ENCODE data around the gene NEU1.
"Not testable (repeated sequence)": the region's sequence is repeated elsewhere in the genome, so short reads cannot be mapped to it uniquely, and the experiment has no call there.

NEU1 gene

DNA sequence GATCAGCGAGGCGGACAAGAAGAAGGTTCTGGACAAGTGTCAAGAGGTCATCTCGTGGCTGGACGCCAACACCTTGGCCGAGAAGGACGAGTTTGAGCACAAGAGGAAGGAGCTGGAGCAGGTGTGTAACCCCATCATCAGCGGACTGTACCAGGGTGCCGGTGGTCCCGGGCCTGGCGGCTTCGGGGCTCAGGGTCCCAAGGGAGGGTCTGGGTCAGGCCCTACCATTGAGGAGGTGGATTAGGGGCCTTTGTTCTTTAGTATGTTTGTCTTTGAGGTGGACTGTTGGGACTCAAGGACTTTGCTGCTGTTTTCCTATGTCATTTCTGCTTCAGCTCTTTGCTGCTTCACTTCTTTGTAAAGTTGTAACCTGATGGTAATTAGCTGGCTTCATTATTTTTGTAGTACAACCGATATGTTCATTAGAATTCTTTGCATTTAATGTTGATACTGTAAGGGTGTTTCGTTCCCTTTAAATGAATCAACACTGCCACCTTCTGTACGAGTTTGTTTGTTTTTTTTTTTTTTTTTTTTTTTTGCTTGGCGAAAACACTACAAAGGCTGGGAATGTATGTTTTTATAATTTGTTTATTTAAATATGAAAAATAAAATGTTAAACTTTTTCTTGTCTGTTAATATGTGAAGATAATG lies 32.9 kb downstream of the NEU1 start:
- H3K27ac ChIP-seq (ENCODE audit: low read length): no peak overlapping the region
- no peaks in the 10 kb centered on the region for H3K27me3 ChIP-seq (ENCODE audit: control insufficient read depth, insufficient read depth, low read length)
- no peak for DNase-seq (ENCODE audit: low read depth, low spot score)

DNA sequence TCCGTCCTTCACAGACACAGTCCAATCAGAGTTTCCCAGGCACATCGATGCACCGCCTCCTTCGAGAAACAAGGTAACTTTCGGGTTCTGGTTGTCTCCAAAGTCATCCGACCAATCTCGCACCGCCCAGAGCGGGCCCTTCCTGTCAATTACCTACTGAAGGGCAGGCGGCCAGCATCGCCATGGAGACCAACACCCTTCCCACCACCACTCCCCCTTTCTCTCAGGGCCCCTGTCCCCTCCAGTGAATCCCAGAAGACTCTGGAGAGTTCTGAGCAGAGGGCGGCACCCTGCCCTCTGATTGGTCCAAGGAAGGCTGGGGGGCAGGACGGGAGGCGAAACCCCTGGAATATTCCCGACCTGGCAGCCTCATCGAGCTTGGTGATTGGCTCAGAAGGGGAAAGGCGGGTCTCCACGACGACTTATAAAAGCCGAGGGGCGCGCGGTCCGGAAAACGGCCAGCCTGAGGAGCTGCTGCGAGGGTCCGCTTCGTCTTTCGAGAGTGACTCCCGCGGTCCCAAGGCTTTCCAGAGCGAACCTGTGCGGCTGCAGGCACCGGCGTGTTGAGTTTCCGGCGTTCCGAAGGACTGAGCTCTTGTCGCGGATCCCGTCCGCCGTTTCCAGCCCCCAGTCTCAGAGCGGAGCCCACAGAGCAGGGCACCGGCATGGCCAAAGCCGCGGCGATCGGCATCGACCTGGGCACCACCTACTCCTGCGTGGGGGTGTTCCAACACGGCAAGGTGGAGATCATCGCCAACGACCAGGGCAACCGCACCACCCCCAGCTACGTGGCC lies 35.1 kb downstream of the NEU1 start, which contains the start of gene HSPA1B:
Gene HSPA1B (plus strand): TSS at position 453 of the 794 bp plus-strand sequence. CDS start 213 bp downstream, at position 666.
- Histone ChIP-seq H3K4me3 (ENCODE audit: low read length) (peak within 1 kb of the TSS; percentile 71), H3K4me1 (ENCODE audit: control insufficient read depth, insufficient read depth, low read length) (no peaks in the 10 kb centered on the region; the same call in none of the 2 replicates), H3K27ac (ENCODE audit: low read length) (peak within 1 kb of the TSS; percentile 66), H3K36me3 (ENCODE audit: control insufficient read depth, insufficient read depth, low read length) (no peaks in the 10 kb centered on the region; the same call in 1 of the 2 replicates), H3K27me3 (ENCODE audit: control insufficient read depth, insufficient read depth, low read length) (no peaks in the 10 kb centered on the region), H3K9me3 (ENCODE audit: control insufficient read depth, insufficient read depth, low read length) (no peaks in the 10 kb centered on the region)
- DNase-seq (ENCODE audit: low read depth, low spot score): peak; percentile 100
- WGBS (ENCODE audit: insufficient coverage, insufficient read length): no CpG with 5 or more reads among the region's 56 CpGs

More for the DNA sequence above, 32.9 kb downstream of the NEU1 start:
- no CpG with 5 or more reads among the region's 15 CpGs for WGBS (ENCODE audit: insufficient coverage, insufficient read length)
- H3K36me3 ChIP-seq (ENCODE audit: control insufficient read depth, insufficient read depth, low read length): no peaks in the 10 kb centered on the region; the same call in 1 of the 2 replicates
- H3K4me1 ChIP-seq (ENCODE audit: control insufficient read depth, insufficient read depth, low read length): no peaks in the 10 kb centered on the region; the same call in 1 of the 2 replicates
- H3K4me3 ChIP-seq (ENCODE audit: low read length): peak overlapping the region; percentile 76; the same call in 1 of the 2 replicates
- no peaks in the 10 kb centered on the region for H3K9me3 ChIP-seq (ENCODE audit: control insufficient read depth, insufficient read depth, low read length)

DNA sequence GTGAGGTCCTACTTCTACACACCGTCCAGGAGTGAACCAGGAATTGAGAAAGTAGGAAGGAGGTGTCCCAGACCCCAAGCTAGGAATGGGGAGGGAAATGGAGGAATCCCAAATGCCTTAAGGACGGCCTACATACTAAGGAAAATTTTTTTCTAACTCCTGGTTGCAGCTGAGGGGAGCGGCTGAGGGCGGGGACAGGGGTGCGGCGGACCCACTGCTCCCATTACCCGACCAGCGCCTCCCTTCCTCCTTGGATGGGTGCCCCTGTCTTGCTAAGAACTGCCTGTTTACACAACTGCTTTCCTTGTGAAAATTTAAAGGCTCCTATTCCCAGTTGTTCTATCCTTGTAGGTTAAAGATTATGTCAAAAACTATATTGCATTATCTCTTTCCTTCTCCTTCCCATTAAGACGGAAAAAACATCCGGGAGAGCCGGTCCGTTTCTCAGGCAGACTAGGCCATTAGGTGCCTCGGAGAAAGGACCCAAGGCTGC lies 35.8 kb downstream of the NEU1 start:
- DNase-seq (ENCODE audit: low read depth, low spot score): no peak
- WGBS (ENCODE audit: insufficient coverage, insufficient read length): no CpG with 5 or more reads among the region's 13 CpGs
- H3K9me3 ChIP-seq (ENCODE audit: control insufficient read depth, insufficient read depth, low read length): no peaks in the 10 kb centered on the region
- H3K27ac ChIP-seq (ENCODE audit: low read length): peak overlapping the region; percentile 66
- H3K27me3 ChIP-seq (ENCODE audit: control insufficient read depth, insufficient read depth, low read length): no peaks in the 10 kb centered on the region
- no peaks in the 10 kb centered on the region; the same call in none of the 2 replicates for H3K4me1 ChIP-seq (ENCODE audit: control insufficient read depth, insufficient read depth, low read length)
- peak overlapping the region; percentile 33; the same call in 1 of the 2 replicates for H3K4me3 ChIP-seq (ENCODE audit: low read length)
- no peaks in the 10 kb centered on the region; the same call in 1 of the 2 replicates for H3K36me3 ChIP-seq (ENCODE audit: control insufficient read depth, insufficient read depth, low read length)

DNA sequence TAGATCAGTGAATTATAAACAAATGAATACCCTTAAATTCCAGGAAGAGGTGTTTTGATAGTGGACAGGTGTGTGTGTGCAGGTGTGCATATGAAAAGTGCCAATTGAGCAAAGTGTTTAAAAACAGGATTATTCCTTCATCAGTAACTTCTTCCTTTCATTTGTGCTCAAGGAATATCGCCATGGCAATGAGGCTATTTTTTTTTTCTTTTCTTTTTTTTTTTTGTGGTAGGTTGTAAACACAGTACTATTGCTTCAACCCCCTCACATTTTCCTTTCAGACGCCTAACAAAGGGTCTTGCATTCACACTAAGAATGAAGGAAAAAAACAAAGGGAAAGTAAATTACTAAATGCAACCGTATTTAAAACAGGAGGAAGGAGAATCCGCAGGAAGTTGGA lies 37.1 kb downstream of the NEU1 start:
- no peaks in the 10 kb centered on the region; the same call in 1 of the 2 replicates for H3K36me3 ChIP-seq (ENCODE audit: control insufficient read depth, insufficient read depth, low read length)
- H3K9me3 ChIP-seq (ENCODE audit: control insufficient read depth, insufficient read depth, low read length): no peaks in the 10 kb centered on the region
- H3K27me3 ChIP-seq (ENCODE audit: control insufficient read depth, insufficient read depth, low read length): no peaks in the 10 kb centered on the region
- H3K4me3 ChIP-seq (ENCODE audit: low read length): no peak overlapping the region
- peak overlapping the region; percentile 42 for H3K27ac ChIP-seq (ENCODE audit: low read length)
- no peaks in the 10 kb centered on the region; the same call in none of the 2 replicates for H3K4me1 ChIP-seq (ENCODE audit: control insufficient read depth, insufficient read depth, low read length)
- no CpG with 5 or more reads among the region's 4 CpGs for WGBS (ENCODE audit: insufficient coverage, insufficient read length)
- DNase-seq (ENCODE audit: low read depth, low spot score): no peak

DNA sequence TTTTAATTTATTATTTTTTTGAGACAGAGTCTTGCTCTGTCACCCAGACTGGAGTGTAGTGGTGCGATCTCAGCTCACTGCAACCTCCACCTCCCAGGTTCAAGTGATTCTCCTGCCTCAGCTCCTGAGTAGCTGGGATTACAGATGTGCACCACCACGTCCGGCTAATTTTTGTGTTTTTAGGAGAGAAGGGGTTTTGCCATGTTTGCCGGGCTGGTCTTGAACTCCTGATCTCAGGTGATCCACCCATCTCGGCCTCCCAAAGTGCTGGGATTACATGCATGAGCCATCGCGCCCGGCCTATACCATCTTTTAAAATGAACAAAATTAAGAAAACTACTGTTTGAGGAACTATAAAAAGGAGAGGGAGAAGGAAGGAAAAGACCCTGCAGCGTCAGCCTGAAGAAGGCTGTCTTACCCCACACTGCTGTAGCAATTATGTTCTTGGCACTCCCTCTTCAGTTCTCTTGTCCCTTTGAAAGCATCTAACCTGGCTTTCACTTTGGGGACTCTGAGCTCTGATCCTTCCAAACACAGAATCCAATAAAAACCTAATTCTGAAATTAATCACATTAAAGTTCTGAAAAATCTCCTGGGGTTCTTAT lies 38.9 kb downstream of the NEU1 start:
- DNase-seq (ENCODE audit: low read depth, low spot score); H3K4me1 ChIP-seq (ENCODE audit: control insufficient read depth, insufficient read depth, low read length); H3K9me3 ChIP-seq (ENCODE audit: control insufficient read depth, insufficient read depth, low read length); H3K36me3 ChIP-seq (ENCODE audit: control insufficient read depth, insufficient read depth, low read length); H3K4me3 ChIP-seq (ENCODE audit: low read length); H3K27ac ChIP-seq (ENCODE audit: low read length); H3K27me3 ChIP-seq (ENCODE audit: control insufficient read depth, insufficient read depth, low read length): not testable (repeated sequence)
- no CpG with 5 or more reads among the region's 9 CpGs for WGBS (ENCODE audit: insufficient coverage, insufficient read length)

DNA sequence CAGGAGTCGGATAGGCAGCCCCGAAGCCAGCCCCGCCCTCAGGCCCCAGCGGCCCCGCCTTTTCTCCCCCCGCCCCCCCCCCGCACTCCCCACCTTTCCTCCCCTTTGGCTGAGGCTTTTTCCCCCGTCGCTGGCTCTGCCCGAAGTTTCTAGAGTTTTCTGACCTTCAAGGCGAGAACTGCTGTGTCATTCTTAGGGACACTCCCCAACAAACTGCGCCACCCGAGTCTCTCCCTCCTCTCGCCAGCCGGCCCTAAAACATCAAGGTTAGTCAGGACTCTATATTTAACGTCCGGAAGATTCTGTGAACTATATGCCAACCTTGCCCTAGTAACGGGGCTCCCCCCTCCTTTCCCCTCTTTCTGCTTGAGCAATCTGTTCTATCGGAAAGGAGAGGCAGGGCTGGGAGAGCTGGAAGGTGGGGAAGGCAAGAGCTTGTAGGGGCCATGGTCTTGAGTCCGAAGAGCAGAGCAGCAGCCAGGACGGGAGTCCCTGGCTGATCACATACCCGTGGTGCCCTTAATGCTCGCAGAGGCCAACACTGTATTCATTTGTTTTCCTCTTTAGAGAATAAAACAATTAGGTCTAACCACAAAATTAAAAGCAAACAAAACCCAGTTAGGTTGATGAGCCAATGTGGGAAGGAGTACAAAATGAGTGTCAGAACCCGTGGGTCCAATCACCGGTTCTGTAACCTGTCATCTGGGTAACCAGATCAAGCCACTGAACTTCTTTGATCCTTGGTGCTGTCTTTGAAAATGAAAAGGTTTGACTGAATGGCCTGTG lies 40.4 kb downstream of the NEU1 start:
- no CpG with 5 or more reads among the region's 25 CpGs for WGBS (ENCODE audit: insufficient coverage, insufficient read length)
- no peak for DNase-seq (ENCODE audit: low read depth, low spot score)
- no peak overlapping the region for H3K27ac ChIP-seq (ENCODE audit: low read length)
- H3K4me1 ChIP-seq (ENCODE audit: control insufficient read depth, insufficient read depth, low read length): no peaks in the 10 kb centered on the region; the same call in none of the 2 replicates
- H3K36me3 ChIP-seq (ENCODE audit: control insufficient read depth, insufficient read depth, low read length): no peaks in the 10 kb centered on the region
- no peaks in the 10 kb centered on the region for H3K27me3 ChIP-seq (ENCODE audit: control insufficient read depth, insufficient read depth, low read length)
- peak overlapping the region; percentile 29; the same call in 1 of the 2 replicates for H3K4me3 ChIP-seq (ENCODE audit: low read length)
- H3K9me3 ChIP-seq (ENCODE audit: control insufficient read depth, insufficient read depth, low read length): no peaks in the 10 kb centered on the region

DNA sequence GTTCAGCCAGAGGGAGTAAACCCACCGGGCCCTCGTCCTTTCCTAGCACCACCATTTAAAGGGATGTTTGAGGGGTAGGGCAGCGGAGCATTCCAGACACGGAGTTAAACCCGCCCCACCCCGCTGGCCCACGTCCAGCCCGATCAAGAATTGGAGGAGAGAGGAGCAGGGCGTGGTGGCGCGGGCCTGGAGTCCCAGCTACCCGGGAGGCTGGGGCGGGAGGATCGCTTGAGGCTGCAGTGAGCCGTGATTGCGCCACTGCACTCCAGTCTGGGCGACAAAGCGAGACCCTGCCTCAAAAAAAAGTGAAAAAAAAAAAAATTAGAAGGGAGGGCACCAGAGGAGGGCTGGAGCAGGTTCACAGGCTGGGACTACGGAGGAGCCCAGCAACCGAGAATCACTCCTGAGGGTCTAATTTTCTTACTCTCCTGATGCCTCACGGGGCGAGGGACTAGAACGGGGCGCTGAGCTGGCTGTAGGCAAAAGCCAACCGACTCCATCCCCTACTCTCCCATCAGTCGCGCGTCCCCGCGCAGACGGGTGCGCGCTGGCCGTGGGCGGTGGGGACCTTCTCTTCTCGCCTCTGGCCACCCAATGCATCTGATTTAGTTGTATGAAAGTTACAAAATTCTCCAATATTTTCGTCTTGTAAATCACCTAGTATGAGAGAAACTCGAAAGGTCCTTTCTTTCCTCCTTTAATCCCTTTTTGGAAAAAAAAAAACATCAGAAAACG lies 41.2 kb downstream of the NEU1 start:
- Histone ChIP-seq H3K9me3 (ENCODE audit: control insufficient read depth, insufficient read depth, low read length) (no peaks in the 10 kb centered on the region), H3K4me1 (ENCODE audit: control insufficient read depth, insufficient read depth, low read length) (no peaks in the 10 kb centered on the region; the same call in none of the 2 replicates), H3K27me3 (ENCODE audit: control insufficient read depth, insufficient read depth, low read length) (no peaks in the 10 kb centered on the region), H3K36me3 (ENCODE audit: control insufficient read depth, insufficient read depth, low read length) (no peaks in the 10 kb centered on the region), H3K27ac (ENCODE audit: low read length) (no peak overlapping the region), H3K4me3 (ENCODE audit: low read length) (peak overlapping the region; percentile 55; the same call in 1 of the 2 replicates)
- DNase-seq (ENCODE audit: low read depth, low spot score): no peak
- no CpG with 5 or more reads among the region's 39 CpGs for WGBS (ENCODE audit: insufficient coverage, insufficient read length)

DNA sequence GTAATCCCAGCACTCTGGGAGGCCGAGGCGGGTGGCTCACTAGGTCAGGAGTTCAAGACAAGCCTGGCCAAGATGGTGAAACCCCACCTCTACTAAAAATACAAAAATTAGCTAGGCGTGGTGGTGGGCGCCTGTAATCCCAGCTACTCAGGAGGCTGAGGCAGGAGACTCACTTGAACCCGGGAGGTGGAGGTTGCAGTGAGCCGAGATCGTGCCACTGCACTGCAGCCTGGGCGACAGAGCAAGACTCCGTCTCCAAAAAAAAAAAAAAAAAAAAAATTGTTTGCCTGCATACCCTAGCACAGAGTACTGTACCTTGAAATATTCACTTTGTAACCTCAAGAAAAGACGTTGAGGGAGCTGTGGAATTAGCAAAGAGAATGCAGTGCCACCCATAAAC lies 42.2 kb downstream of the NEU1 start:
- not testable (repeated sequence) for H3K4me3 ChIP-seq (ENCODE audit: low read length); H3K27me3 ChIP-seq (ENCODE audit: control insufficient read depth, insufficient read depth, low read length); H3K36me3 ChIP-seq (ENCODE audit: control insufficient read depth, insufficient read depth, low read length); H3K27ac ChIP-seq (ENCODE audit: low read length); DNase-seq (ENCODE audit: low read depth, low spot score); H3K4me1 ChIP-seq (ENCODE audit: control insufficient read depth, insufficient read depth, low read length); H3K9me3 ChIP-seq (ENCODE audit: control insufficient read depth, insufficient read depth, low read length)
- WGBS (ENCODE audit: insufficient coverage, insufficient read length): no CpG with 5 or more reads among the region's 10 CpGs

DNA sequence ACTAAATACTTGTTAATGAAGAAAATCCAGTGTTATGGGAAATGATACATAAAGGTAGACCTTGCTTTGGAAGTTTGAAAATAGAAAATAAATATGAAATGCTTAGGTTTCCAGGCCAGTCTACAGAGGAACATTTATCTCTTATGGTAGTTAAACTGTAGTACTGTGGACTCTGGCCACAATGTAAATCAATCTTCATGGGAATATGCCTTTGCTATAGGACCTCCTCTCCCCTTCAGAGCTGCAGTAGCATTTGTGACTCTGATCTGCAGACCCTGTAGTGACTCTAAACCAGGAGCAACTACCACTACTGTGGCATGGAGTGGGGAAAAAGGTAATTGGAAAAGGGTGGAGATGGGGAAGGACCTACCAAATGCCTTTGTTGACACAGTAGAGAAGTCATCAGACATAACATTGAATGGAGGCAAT lies 42.7 kb downstream of the NEU1 start:
- no peak overlapping the region for H3K27ac ChIP-seq (ENCODE audit: low read length)
- H3K9me3 ChIP-seq (ENCODE audit: control insufficient read depth, insufficient read depth, low read length): no peaks in the 10 kb centered on the region
- no peak for DNase-seq (ENCODE audit: low read depth, low spot score)
- no peaks in the 10 kb centered on the region for H3K27me3 ChIP-seq (ENCODE audit: control insufficient read depth, insufficient read depth, low read length)
- no peaks in the 10 kb centered on the region for H3K36me3 ChIP-seq (ENCODE audit: control insufficient read depth, insufficient read depth, low read length)
- no peaks in the 10 kb centered on the region; the same call in 1 of the 2 replicates for H3K4me1 ChIP-seq (ENCODE audit: control insufficient read depth, insufficient read depth, low read length)
- H3K4me3 ChIP-seq (ENCODE audit: low read length): no peak overlapping the region
